Thyroid gland (tissue), 4 donors: Measurements from ENCODE around the gene SLC9C2.

ENCODE experiments used
- CTCF ChIP-seq, 6 experiments: fragments of 200-600 bp in 3 of 6; fragments of 450-650 bp in 3 of 6; sonication (generic) in 3 of 6; IDR thresholded peaks; one replicate each; pipeline ENCODE4 v1.5.1; 2016 to 2019; ENCODE audit warnings: antibody characterized with exemption in 6 of 6, mild to moderate bottlenecking in 2 of 6, inconsistent platforms in 1 of 6, moderate library complexity in 1 of 6
- POLR2A ChIP-seq, 2 donors: fragments of 450-650 bp; IDR thresholded peaks; one replicate each; pipeline ENCODE4 v1.6.1; 2017; ENCODE audit warnings: antibody characterized with exemption in 2 of 2, mild to moderate bottlenecking in 2 of 2, moderate library complexity in 1 of 2

- no peak for TF ChIP-seq CTCF (IDR thresholded peaks at IDR 0.05)
- no peak for TF ChIP-seq POLR2A (IDR thresholded peaks at IDR 0.05)
Observed at GRCh38 chr1:173481195-173481772, 121.6 kb downstream of the SLC9C2 start.
